Measurements from ENCODE around the gene TNFRSF21. TPM values are rescaled to one million over a fixed set of nuclear protein-coding genes. Genes with fewer than 3 reads are reported as not detected.

Gene TNFRSF21
- total and polyA plus RNA-seq, 9 of the 15 experiments (the other 6 are each of a cell fraction or from before 2014, with no cell fraction given): 0.63 to 5.7 (median 2.2) TPM

- CTCF ChIA-PET (ENCODE audit: low intra/inter-chr PET ratio): no interaction called here
- no peak for ATAC-seq
These were observed 88.1 kb downstream of the TNFRSF21 start for GRCh38 chr6:47221565-47221964.

GRCh38 chr6:47209632-47210031 is 100.1 kb downstream of the TNFRSF21 start:
- Histone ChIP-seq H3K36me3 (ENCODE audit: control insufficient read depth, insufficient read depth, low read length) (no peaks in the 10 kb centered on the region), H3K27me3 (ENCODE audit: control insufficient read depth in 2 of 2, insufficient read depth in 2 of 2, low read length in 2 of 2) (peaks cover 0 to 12% of the 10 kb centered on the region in 2 experiments; a peak in 1 of 5 replicates), H3K9me1 (ENCODE audit: control insufficient read depth, insufficient read depth, low read length) (no peaks in the 10 kb centered on the region), H3K9ac (ENCODE audit: insufficient read depth in 1 of 2, low read depth in 2 of 2, low read length in 2 of 2) (no peak overlapping the region; a peak in 1 of 4 replicates), H3K27ac (ENCODE audit: extremely low read depth, low read depth, low read length) (no peak overlapping the region), H3K4me1 (replicated peaks in 1 of 2; ENCODE audit: control insufficient read depth in 2 of 2, insufficient read depth in 2 of 2, low read length in 2 of 2) (no peaks in the 10 kb centered on the region; a peak in 1 of 5 replicates), H3K4me3 (no peak overlapping the region), H4K20me1 (replicated peaks; ENCODE audit: control insufficient read depth, insufficient read depth, low read length) (no peaks in the 10 kb centered on the region; the same call in 1 of the 2 replicates), H3K4me2 (ENCODE audit: insufficient read depth, low read length) (no peak overlapping the region), H3K9me3 (replicated peaks; ENCODE audit: control insufficient read depth, insufficient read depth, low read depth, low read length) (no peaks in the 10 kb centered on the region), H2AFZ (ENCODE audit: low read depth, low read length) (no peak overlapping the region), H3K79me2 (ENCODE audit: control insufficient read depth, insufficient read depth, low read length) (no peaks in the 10 kb centered on the region)
- intact Hi-C loops (cut with micrococcal nuclease): no loop called here
- DNase-seq (ENCODE audit: extremely low read depth in 1 of 4, low spot score in 3 of 4) (no peak), FAIRE-seq (no peak), ATAC-seq (no peak)
- ChIA-PET CTCF (ENCODE audit: low intra/inter-chr PET ratio) (no interaction called here), POLR2A (interaction anchor here (0.5 to 0.9 kb wide), 2 partner anchors 33 to 264 kb away, joined by 3 read pairs; no protein-coding TSS in a partner anchor)
- in situ Hi-C loops (cut with MboI): no loop called here
- BruUV-seq (replicated peaks): no TSS peak
- whole genome bisulfite sequencing (ENCODE audit: insufficient coverage, low coverage, missing lambda C conversion rate): 2% methylated on average over 6 of the region's 6 CpGs
- TF ChIP-seq DACH1 (IDR thresholded peaks at IDR 0.05; ENCODE audit: partially characterized antibody) (no peak), HMG20A (CRISPR knock-in tag; conservative IDR thresholded peaks at IDR 0.05) (no peak), ZNF354B (CRISPR knock-in tag; IDR thresholded peaks at IDR 0.05) (no peak), XRCC3 (IDR thresholded peaks at IDR 0.05) (no peak), ZNF175 (CRISPR knock-in tag; IDR thresholded peaks at IDR 0.05; ENCODE audit: low read depth) (no peak), ZNF518B (CRISPR knock-in tag; IDR thresholded peaks at IDR 0.05) (no peak), ZNF140 (CRISPR knock-in tag; IDR thresholded peaks at IDR 0.05) (no peak), BHLHE40 (IDR thresholded peaks at IDR 0.05; ENCODE audit: low read length) (no peak), GATAD2B (IDR thresholded peaks at IDR 0.05; ENCODE audit: borderline replicate concordance) (no peak)

More at GRCh38 chr6:47221565-47221964, 88.1 kb downstream of the TNFRSF21 start:
- Histone ChIP-seq H3K27ac (ENCODE audit: extremely low read depth, low read depth, low read length) (no peak overlapping the region), H3K4me1 (replicated peaks in 1 of 2; ENCODE audit: control insufficient read depth in 2 of 2, insufficient read depth in 2 of 2, low read length in 2 of 2) (no peaks in the 10 kb centered on the region), H3K9me3 (replicated peaks; ENCODE audit: control insufficient read depth, insufficient read depth, low read depth, low read length) (no peaks in the 10 kb centered on the region), H3K4me3 (no peak overlapping the region), H3K4me2 (ENCODE audit: insufficient read depth, low read length) (no peak overlapping the region; the same call in 1 of the 2 replicates), H3K36me3 (ENCODE audit: control insufficient read depth, insufficient read depth, low read length) (no peaks in the 10 kb centered on the region), H3K9ac (ENCODE audit: insufficient read depth in 1 of 2, low read depth in 2 of 2, low read length in 2 of 2) (no peak overlapping the region), H4K20me1 (replicated peaks; ENCODE audit: control insufficient read depth, insufficient read depth, low read length) (no peaks in the 10 kb centered on the region), H3K27me3 (ENCODE audit: control insufficient read depth in 2 of 2, insufficient read depth in 2 of 2, low read length in 2 of 2) (0 out of 5 replicates have a peak, but pooled peaks cover 0 to 2% of the 10 kb centered on the region in 2 experiments), H3K9me1 (ENCODE audit: control insufficient read depth, insufficient read depth, low read length) (no peaks in the 10 kb centered on the region), H2AFZ (ENCODE audit: low read depth, low read length) (peak overlapping the region; percentile 5; the same call in 1 of the 2 replicates), H3K79me2 (ENCODE audit: control insufficient read depth, insufficient read depth, low read length) (no peaks in the 10 kb centered on the region)
- intact Hi-C loops (cut with micrococcal nuclease) (no loop called here), in situ Hi-C loops (cut with MboI) (no loop called here)
- FAIRE-seq: no peak
- no TSS peak for BruUV-seq (replicated peaks)
- no peak for DNase-seq (ENCODE audit: extremely low read depth in 1 of 4, low spot score in 3 of 4)
- TF ChIP-seq CREM (IDR thresholded peaks at IDR 0.05; ENCODE audit: low read depth) (no peak), HNRNPL (IDR thresholded peaks at IDR 0.05; ENCODE audit: low read depth, low read length) (no peak), SMARCA5 (IDR thresholded peaks at IDR 0.05) (no peak), HLTF (IDR thresholded peaks at IDR 0.05) (no peak), PKNOX1 (IDR thresholded peaks at IDR 0.05) (peak; percentile 74)
- 1% methylated on average over 9 of the region's 9 CpGs for WGBS (ENCODE audit: insufficient coverage, low coverage, missing lambda C conversion rate)
- POLR2A ChIA-PET: interaction anchor here (0.7 to 1.1 kb wide), 2 partner anchors 39 to 63 kb away, joined by 3 read pairs; no protein-coding TSS in a partner anchor
